HG02938 (cell line): ENCODE measurements around the gene NEB.
"Not testable (repeated sequence)": the region's sequence is repeated elsewhere in the genome, so short reads cannot be mapped to it uniquely, and the experiment has no call there.

ENCODE experiments used
- ATAC-seq: cut with Tn5 transposase; IDR thresholded peaks from one replicate; pipeline ENCODE4 v1.9.1; 2021; ENCODE audit warnings: mild to moderate bottlenecking, moderate library complexity; ENCODE audit not compliant: unreplicated experiment

NEB gene

GRCh38 chr2:151760139-151760650 lies 25.9 kb upstream of the NEB start:
- no peak for ATAC-seq

GRCh38 chr2:151758744-151759143 lies 24.5 kb upstream of the NEB start:
- ATAC-seq: no peak

DNA sequence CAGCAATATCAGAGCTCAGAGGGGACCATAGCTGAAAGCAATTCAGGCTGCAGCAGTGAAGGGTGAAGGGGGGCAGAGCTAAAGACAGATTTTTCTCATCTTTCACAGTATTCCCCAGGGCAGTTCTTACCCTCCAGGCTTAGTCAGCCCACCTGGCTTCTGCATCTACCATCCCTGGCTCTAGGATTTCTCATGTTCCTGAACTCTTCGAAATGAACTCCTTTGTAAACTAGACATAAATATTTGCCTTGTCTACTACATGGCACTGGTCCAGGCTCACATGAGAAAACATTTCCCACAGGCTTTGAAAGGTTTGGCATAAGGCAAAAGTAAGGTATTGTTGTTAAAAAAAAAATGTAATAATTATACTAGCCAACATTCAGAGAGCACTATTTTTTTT lies 23.6 kb upstream of the NEB start:
- ATAC-seq: no peak

- no peak for ATAC-seq
Observed at GRCh38 chr2:151756820-151757219, 22.5 kb upstream of the NEB start.

DNA sequence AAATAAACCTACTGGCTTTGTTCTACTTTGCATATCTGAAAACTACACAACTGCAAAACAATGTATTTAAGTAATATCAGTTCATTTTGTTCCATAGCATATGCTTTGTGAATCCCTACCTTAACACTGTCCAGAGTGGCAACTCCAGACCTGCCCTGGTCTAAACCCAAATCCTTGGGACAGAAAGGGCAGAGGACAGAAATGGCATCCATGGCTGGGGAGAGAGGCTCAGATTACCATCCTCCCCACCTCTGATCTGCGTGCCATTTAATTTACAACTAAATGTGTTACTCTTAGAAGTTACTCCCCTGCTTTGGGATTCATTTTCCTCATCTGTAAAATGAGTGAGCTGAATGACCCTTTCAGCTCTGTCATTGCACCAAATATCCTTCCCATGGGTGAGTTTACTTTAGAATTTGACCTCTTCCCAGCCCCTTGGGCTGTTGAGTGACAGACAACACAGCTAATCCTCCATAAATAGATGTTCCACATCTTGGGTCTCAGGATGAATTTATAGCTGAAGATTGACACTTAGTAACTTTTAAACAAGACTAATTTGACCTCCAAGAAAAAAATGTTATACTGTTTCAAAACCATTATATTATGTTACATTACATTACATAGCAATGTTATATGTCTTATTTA lies 20.1 kb upstream of the NEB start:
- ATAC-seq: no peak

GRCh38 chr2:151753540-151753939 lies 19.3 kb upstream of the NEB start:
- ATAC-seq: no peak

- ATAC-seq: not testable (repeated sequence)
Observed at GRCh38 chr2:151745261-151745660, 11.0 kb upstream of the NEB start.

DNA sequence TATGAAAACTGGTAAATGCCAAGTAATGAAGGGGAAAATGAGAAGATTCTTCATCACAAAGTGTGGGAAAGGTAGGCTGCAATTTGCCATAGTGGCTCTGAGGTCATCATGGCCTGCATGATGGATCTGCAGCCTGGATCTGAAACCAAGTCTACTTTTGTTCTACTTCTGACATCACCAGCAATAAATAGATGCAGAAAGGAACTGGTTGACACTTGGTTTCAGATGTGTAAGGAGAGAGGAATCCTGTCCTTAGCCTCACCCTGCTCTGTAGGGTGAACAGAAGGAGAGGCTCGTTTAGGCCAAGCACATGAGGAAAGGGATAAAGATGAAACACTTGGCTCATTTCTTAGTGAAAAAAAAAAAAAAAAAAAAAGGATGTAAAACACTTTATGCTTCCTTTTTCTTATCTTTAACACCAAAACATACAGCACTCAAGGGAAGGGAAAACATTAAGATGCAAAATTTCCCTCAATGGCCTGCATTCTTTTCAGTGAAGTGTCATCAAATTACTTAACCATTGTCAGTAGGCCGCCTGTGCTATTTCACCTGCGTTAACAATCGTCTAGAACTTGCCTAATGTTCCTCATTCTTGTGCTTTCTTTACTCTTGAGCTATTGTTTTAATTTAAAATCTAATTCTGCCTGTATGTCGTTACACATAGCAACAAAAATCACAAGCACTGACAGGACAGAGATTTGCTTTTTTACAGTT lies 3.9 kb downstream of the NEB start:
- ATAC-seq: no peak

DNA sequence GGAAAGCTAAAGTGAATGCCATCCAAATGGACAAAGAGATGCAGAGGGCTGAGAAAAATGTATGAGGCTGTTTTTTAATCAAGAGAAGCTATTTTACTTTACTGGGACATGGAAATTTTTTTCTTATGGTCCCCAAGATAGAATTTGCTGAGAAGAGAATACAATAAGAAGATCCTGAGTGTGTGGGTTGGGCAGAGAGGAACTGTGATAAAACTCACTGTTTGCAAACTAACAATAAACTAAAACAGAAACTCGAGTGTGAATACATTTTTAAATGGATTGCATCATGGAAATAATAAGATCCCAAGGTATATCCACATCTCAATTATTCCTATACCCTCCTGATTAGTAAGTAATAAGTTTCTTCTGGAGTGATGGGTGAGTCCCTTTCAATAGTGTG lies 4.4 kb downstream of the NEB start:
- no peak for ATAC-seq

- no peak for ATAC-seq
Observed at GRCh38 chr2:151729415-151729811, 4.9 kb downstream of the NEB start.

DNA sequence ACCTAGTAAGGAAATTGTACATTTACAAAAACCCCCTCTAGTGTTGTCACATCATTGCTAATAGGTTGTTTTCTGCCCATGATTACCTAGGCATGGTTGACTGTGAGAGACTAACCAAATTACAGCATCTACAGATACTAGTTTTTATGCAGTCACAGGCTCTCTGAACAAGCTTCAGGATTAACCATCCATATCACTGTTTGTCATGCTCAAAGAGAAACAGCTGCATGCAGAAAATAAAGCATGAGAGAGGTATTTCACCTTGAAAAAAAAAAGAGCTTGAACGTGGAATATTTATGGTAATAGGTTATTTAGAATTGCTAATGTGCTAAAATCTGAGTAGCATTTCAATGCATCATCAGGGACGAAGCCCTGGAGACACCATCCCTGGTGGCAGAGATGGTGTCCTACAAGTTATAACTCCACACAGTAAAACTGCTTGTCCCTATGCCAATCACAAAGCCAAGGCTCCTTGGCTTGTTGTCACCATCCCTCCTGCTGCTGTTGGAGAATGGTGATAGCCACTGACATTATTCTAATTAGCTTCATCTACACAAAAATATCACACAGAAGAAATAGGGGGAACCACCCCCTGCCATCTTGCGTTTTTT lies 5.4 kb downstream of the NEB start:
- no peak for ATAC-seq

GRCh38 chr2:151727593-151728552 lies 6.4 kb downstream of the NEB start:
- no peak for ATAC-seq

DNA sequence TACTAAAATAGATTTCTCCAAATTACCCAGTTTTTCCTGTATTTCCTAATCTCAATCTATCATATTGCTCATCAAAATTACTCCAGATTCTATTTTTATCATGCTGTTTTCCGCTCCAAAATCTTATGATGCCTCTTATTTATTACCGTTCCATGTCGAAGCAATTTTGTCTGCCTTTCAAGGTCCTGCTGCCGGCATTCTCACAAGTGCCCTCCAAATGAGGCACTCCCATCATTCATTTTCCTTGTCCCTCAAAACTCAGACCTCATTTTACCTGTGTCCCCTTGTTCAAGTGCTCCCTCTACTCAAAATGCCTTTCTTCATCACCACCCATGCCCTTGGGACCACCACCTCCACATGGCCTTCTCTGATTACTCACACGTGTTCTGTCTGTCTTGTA lies 13.1 kb downstream of the NEB start:
- no peak for ATAC-seq

DNA sequence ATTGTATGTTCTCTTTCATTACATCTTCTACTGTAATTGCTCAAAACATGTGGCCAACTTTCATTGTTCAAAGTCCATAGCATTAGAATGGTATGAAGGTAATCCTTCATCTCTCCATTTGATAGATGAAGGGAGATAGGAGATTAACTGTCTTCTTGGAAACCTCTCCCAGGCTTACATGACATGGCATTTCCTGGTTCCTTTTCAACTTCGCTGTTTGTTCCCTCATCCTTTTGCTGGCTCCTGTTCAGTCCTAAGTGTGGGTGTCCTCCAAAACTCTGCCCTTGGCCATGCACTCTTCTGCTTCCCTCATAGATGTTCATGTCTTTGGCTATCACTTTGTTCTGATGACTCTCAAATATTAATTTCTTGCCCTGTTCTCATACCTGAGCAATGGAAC lies 13.8 kb downstream of the NEB start:
- ATAC-seq: no peak

GRCh38 chr2:151718796-151719195 lies 15.5 kb downstream of the NEB start:
- no peak for ATAC-seq

DNA sequence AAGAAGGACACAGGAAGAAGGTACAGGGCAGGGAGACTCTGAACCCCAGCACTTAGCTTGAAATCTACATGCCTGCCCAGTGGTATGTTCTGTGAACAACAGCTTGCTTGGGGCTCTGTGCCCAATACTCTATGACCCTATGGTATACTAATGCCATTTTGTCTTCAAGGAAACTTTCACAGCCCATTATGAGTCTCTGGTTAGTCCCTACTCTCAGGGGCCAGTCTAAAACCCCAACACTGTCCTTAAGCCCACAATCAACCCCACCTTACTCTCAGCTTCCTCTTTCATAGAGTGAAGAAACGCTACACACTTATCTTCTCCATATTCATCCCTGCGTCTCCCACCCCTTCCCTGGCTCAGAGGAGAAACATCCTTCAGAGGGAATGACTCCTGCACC lies 16.0 kb downstream of the NEB start:
- no peak for ATAC-seq

GRCh38 chr2:151716721-151717120 lies 17.6 kb downstream of the NEB start:
- no peak for ATAC-seq

DNA sequence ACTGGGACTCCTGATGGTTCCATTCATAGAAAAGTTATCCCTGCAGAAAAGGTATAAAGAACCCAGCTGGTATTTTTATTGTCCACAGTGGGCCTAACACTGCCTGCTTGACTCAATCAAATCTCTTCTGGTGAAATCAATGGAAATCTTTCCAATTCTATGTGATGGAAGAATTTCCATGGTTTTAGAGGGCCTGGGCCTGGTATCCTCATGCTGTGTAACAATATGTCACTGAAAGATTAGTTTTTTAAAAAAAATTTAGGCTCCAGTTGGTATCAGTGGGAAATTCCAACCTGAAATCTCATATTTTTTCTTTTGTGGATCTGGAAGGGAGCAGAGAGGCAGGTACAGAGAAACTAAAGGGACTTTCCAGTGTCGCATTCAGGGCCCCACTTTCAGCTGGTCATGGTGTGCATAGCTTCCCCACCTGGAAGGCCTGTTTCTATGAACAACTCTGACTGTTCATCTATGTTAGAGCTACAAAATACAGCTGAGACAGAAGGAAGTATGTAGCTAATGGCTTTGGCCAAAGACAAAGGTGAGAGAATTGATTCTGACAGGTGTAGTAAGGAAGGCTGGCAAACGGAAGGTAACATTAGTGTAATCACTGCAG lies 20.9 kb downstream of the NEB start:
- no peak for ATAC-seq

GRCh38 chr2:151711025-151711424 lies 23.3 kb downstream of the NEB start:
- no peak for ATAC-seq

DNA sequence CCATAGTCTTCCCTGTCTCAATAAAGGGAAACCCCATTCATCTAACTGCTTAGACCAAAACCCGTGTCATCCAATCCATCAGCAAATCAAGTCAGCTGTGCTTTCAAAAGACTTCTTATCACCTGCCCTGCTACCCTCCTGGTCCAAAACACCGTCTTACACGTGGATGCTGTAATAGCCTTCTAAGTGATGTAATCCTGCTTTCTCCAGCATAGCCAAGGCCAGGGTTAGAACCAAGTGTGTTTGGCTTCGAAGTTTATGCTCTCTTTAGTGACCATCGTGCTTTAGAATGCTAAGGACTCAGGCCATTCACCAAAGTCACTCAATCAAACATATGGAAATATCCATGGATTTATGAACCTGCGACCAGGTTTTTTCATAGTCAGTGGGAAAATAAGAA lies 25.5 kb downstream of the NEB start:
- ATAC-seq: no peak

- ATAC-seq: no peak
Observed at GRCh38 chr2:151707857-151708256, 26.4 kb downstream of the NEB start.
